HS-27A (cell line): ENCODE data around the gene ZPR1.
"Not testable (repeated sequence)": the region's sequence is repeated elsewhere in the genome, so short reads cannot be mapped to it uniquely, and the experiment has no call there.

Experiments
- DNase-seq: peaks from one replicate; pipeline ENCODE4 v3.0.0-alpha.2; 2012; ENCODE audit warnings: low read depth, missing footprints

Gene ZPR1, protein sequence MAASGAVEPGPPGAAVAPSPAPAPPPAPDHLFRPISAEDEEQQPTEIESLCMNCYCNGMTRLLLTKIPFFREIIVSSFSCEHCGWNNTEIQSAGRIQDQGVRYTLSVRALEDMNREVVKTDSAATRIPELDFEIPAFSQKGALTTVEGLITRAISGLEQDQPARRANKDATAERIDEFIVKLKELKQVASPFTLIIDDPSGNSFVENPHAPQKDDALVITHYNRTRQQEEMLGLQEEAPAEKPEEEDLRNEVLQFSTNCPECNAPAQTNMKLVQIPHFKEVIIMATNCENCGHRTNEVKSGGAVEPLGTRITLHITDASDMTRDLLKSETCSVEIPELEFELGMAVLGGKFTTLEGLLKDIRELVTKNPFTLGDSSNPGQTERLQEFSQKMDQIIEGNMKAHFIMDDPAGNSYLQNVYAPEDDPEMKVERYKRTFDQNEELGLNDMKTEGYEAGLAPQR

GRCh38 chr11:116787786-116788486, at the start of gene ZPR1:
Gene ZPR1 (minus strand): TSS chr11:116788023. CDS start chr11:116787990, 33 bp downstream.
- DNase-seq: no peak

DNA sequence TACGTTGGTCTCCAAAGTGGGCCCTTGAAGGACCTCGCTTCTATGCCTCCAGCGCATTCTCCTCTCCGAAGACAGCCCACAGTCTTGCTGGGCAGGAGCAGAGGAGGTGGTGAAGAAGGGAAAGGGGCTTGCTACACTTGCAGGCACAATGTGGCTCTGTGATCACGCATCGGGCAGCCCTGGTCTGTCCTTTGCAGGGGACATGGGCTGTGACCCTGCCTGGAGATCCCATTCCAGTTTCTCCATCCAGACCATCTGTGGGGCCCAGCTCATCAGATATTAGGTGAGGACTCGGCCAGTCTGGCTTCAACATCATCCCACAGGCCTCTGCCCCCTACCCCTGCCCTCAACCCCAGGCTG, 48.8 kb upstream of the ZPR1 start:
- no peak for DNase-seq

DNA sequence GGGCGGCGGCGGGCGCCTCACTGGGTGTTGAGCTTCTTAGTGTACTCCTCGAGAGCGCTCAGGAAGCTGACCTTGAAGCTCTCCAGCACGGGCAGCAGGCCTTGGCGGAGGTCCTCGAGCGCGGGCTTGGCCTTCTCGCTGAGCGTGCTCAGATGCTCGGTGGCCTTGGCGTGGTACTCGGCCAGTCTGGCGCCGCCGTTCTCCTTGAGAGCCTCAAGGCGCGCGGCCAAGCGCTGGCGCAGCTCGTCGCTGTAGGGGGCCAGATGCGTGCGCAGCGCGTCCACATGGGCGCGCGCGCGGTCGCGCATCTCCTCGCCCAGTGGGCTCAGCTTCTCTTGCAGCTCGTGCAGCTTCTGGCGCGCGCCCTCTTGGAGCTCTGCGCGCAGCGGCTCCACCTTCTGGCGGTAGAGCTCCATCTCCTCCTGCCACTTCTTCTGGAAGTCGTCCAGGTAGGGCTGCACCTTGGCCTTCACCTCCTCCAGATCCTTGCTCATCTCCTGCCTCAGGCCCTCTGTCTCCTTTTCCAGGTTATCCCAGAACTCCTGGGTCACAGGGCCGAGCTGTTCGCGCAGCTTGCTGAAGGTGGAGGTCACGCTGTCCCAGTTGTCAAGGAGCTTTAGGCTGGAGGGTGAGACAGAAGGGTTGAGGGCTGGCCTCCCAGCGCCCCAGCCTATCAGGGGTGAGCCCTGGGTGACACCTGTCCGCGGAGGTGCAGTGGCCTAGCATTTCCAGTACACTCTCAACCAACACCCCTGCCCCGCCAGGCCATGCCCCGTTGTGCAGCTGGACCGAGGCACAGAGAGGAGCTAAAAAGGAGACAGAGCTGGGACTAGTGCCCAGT, 48.2 kb upstream of the ZPR1 start:
- DNase-seq: peak; percentile 59

DNA sequence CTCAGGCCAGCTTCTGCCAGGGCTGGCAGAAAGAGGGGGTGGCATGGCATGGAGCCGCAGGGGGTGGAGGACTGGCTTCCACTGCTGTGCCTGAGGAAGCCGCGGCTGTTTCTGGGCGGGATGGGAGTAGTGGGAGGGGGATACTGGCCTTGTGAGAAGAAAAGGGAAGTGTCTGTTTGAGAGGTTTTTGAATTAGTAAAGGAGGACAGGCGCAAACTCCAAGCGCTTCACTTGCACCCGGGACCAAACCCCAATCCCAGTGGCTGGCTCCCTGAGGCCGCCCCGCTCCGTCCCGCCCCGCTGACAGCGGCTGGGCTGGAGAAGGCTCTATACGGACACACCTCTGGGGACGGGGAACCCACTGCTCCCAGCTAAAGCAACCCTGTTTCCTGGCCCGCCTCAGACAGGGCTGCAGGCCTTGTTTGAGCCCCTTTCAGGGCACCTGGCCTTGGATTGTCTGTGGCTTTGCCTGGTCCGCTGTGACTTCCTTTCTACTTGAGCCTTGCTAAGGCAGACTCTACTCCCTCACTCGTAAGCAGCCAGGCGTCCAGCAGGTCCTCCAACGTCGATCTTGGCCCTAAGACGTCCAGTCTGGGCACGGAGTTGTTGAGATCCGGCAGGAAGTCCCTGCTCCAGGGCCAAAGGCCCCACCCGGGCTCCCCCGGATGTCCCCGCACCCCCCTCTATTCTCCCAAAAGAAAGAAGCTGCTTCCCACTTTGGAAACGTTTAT, 47.4 kb upstream of the ZPR1 start:
- DNase-seq: no peak

- not testable (repeated sequence) for DNase-seq
Observed at GRCh38 chr11:116834535-116835041, 46.8 kb upstream of the ZPR1 start.

DNA sequence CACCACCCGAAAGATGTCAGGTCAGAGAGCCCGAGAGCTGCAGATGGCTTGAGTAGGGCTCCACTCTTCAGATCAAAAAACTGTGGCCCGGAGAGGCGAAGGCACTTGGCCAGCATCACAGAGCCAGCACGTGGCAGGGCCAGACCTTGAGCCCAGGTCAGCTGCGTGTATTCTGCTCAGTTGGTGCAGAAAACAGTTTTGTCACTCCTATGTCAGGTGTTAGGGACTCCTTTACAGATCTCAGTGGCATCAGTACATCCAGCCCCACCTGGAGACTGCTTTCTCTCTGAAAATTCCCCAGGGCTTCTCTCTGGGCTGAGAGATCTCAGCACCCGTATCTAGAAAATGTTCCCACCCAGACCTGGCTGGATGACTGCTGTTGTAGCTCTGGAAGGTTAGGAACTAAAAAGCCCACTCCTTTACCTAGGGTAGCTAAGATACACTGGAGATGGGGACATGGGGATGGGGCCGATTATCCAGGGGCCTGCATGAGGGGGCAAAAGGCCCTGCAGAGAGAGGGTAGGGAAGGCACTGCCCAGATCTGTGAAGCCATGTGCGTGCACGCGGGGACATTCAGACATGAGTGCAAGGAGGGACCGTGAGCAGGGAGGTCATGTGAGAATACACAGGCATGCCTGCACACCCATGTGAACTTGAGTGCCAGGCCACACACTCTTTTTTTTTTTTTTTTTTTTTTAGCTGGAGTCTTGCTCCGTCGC, 46.2 kb upstream of the ZPR1 start:
- no peak for DNase-seq

- DNase-seq: no peak
Observed at GRCh38 chr11:116833491-116833815, 45.6 kb upstream of the ZPR1 start.

GRCh38 chr11:116832350-116833290, 44.8 kb upstream of the ZPR1 start:
- DNase-seq: no peak

DNA sequence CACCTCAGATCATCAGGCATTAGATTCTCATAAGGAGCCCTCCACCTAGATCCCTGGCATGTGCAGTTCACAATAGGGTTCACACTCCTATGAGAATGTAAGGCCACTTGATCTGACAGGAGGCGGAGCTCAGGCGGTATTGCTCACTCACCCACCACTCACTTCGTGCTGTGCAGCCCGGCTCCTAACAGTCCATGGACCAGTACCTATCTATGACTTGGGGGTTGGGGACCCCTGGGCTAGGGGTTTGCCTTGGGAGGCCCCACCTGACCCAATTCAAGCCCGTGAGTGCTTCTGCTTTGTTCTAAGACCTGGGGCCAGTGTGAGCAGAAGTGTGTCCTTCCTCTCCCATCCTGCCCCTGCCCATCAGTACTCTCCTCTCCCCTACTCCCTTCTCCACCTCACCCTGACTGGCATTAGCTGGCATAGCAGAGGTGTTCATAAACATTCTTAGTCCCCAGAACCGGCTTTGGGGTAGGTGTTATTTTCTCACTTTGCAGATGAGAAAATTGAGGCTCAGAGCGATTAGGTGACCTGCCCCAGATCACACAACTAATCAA, 44.0 kb upstream of the ZPR1 start:
- no peak for DNase-seq

DNA sequence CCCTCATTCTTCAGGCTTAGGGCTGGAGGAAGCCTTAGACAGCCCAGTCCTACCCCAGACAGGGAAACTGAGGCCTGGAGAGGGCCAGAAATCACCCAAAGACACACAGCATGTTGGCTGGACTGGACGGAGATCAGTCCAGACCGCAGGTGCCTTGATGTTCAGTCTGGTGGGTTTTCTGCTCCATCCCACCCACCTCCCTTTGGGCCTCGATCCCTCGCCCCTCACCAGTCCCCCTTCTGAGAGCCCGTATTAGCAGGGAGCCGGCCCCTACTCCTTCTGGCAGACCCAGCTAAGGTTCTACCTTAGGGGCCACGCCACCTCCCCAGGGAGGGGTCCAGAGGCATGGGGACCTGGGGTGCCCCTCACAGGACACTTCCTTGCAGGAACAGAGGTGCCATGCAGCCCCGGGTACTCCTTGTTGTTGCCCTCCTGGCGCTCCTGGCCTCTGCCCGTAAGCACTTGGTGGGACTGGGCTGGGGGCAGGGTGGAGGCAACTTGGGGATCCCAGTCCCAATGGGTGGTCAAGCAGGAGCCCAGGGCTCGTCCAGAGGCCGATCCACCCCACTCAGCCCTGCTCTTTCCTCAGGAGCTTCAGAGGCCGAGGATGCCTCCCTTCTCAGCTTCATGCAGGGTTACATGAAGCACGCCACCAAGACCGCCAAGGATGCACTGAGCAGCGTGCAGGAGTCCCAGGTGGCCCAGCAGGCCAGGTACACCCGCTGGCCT, 42.5 kb upstream of the ZPR1 start:
- DNase-seq: no peak

GRCh38 chr11:116829525-116830183, 41.8 kb upstream of the ZPR1 start, which contains the start of gene APOC3:
Gene APOC3 (plus strand): TSS chr11:116829907. CDS start chr11:116830583, 676 bp downstream.
- DNase-seq: no peak

- no peak for DNase-seq
Observed at GRCh38 chr11:116828632-116829524, 41.1 kb upstream of the ZPR1 start.

- no peak for DNase-seq
Observed at GRCh38 chr11:116827461-116827860, 39.6 kb upstream of the ZPR1 start.

- no peak for DNase-seq
Observed at GRCh38 chr11:116826751-116827431, 39.1 kb upstream of the ZPR1 start.

GRCh38 chr11:116825854-116826750, 38.3 kb upstream of the ZPR1 start:
- no peak for DNase-seq

DNA sequence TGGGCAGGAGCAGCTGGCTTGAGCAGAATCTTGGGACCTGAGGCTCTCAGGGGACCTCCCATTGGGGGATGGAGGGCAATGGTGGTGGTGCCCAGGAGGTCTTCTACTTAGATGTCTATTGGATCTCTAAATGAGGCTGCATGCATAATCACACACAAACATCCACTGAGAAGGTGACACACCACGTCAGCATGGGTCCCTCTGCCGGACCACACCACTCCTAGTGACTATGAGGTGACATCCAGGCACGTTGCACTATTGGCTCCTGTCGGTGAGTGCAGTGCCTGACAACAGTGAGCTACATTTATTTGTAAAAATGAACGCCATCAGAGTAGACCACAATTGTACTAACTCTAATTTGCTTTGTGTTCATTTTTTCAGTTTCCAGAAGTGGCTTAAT, 37.6 kb upstream of the ZPR1 start:
- DNase-seq: no peak
